Panc1 (cell line): ENCODE data around the gene DHRS4.
"Not testable (repeated sequence)": the region's sequence is repeated elsewhere in the genome, so short reads cannot be mapped to it uniquely, and the experiment has no call there.

Experiments
- POLR2AphosphoS5 ChIP-seq: IDR thresholded peaks from 2 replicates; pipeline ENCODE4 v1.6.1; 2012; ENCODE audit warnings: mild to moderate bottlenecking, low read depth, low read length, moderate library complexity
- TF ChIP-seq, protein P1 (sequence below): fragments of 450-650 bp; IDR thresholded peaks from 2 replicates; pipeline ENCODE4 v1.5.1; 2017; ENCODE audit warnings: mild to moderate bottlenecking
- TF ChIP-seq, protein P2 (sequence below), 2 experiments: IDR thresholded peaks; 2 replicates each; pipeline ENCODE4 v1.6.1; 2011 to 2012; ENCODE audit warnings: low read depth in 2 of 2, control low read depth in 1 of 2, low read length in 1 of 2, mild to moderate bottlenecking in 1 of 2, moderate library complexity in 1 of 2; ENCODE audit not compliant: insufficient read depth in 1 of 2

DNA sequence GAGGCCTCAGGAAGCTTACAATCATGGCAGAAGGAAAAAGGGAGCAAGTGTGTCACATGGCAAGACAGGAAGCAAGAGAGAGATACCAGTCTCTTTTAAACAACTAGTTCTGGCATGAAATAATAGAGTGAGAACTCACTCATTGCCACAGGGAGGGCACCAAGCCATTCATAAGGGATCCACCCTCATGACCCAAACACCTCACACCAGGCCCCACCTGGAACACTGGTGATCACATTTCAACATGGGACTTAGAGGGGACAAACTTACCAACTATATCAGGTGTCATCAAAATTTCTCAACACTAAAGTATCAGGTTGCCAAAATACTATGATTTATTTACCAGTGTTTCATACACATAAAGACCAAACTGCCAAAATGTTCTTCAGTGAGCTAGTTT is 42.4 kb downstream of the DHRS4 start:
- TF ChIP-seq, protein P1, sequence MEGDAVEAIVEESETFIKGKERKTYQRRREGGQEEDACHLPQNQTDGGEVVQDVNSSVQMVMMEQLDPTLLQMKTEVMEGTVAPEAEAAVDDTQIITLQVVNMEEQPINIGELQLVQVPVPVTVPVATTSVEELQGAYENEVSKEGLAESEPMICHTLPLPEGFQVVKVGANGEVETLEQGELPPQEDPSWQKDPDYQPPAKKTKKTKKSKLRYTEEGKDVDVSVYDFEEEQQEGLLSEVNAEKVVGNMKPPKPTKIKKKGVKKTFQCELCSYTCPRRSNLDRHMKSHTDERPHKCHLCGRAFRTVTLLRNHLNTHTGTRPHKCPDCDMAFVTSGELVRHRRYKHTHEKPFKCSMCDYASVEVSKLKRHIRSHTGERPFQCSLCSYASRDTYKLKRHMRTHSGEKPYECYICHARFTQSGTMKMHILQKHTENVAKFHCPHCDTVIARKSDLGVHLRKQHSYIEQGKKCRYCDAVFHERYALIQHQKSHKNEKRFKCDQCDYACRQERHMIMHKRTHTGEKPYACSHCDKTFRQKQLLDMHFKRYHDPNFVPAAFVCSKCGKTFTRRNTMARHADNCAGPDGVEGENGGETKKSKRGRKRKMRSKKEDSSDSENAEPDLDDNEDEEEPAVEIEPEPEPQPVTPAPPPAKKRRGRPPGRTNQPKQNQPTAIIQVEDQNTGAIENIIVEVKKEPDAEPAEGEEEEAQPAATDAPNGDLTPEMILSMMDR, result not testable (repeated sequence)
- TF ChIP-seq POLR2AphosphoS5, result not testable (repeated sequence)
- TF ChIP-seq, protein P2, sequence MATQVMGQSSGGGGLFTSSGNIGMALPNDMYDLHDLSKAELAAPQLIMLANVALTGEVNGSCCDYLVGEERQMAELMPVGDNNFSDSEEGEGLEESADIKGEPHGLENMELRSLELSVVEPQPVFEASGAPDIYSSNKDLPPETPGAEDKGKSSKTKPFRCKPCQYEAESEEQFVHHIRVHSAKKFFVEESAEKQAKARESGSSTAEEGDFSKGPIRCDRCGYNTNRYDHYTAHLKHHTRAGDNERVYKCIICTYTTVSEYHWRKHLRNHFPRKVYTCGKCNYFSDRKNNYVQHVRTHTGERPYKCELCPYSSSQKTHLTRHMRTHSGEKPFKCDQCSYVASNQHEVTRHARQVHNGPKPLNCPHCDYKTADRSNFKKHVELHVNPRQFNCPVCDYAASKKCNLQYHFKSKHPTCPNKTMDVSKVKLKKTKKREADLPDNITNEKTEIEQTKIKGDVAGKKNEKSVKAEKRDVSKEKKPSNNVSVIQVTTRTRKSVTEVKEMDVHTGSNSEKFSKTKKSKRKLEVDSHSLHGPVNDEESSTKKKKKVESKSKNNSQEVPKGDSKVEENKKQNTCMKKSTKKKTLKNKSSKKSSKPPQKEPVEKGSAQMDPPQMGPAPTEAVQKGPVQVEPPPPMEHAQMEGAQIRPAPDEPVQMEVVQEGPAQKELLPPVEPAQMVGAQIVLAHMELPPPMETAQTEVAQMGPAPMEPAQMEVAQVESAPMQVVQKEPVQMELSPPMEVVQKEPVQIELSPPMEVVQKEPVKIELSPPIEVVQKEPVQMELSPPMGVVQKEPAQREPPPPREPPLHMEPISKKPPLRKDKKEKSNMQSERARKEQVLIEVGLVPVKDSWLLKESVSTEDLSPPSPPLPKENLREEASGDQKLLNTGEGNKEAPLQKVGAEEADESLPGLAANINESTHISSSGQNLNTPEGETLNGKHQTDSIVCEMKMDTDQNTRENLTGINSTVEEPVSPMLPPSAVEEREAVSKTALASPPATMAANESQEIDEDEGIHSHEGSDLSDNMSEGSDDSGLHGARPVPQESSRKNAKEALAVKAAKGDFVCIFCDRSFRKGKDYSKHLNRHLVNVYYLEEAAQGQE (IDR thresholded peaks at IDR 0.05; ENCODE audit: insufficient read depth in 1 of 2, low read depth in 2 of 2, low read length in 1 of 2), result not testable (repeated sequence)
